Panc1 (cell line): ENCODE results near the gene RBFOX1. TPM values are rescaled to one million over a fixed set of nuclear protein-coding genes. Genes with fewer than 3 reads are reported as not detected.

Experiments used
- ATAC-seq: fragments of 200-7000 bp; cut with Tn5 transposase; 2 replicates; pipeline ENCODE4 v1.9.1; 2020; ENCODE audit warnings: mild to moderate bottlenecking, moderate library complexity
- BruUV-seq: library from RNA; stranded (reverse); fragments of 400-500 nt; replicated peaks from 2 replicates; lab custom pipeline; 2021; lab: Mats Ljungman, UMichigan
- CTCF ChIA-PET: fragments of 300-600 bp; sonication (Branson Sonifier 250); formaldehyde crosslinking; loops from one replicate; lab custom pipeline; 2022; ENCODE audit warnings: antibody characterized with exemption; lab: Charles Lee
- POLR2A ChIA-PET: fragments of 300-600 bp; sonication (Branson Sonifier 250); formaldehyde crosslinking; loops from one replicate; lab custom pipeline; 2022; ENCODE audit warnings: antibody characterized with exemption; lab: Charles Lee
- DNase-seq: peaks from one replicate; pipeline ENCODE4 v3.0.0-alpha.2; 2010; ENCODE audit warnings: low read depth, low spot score
- H3K27ac ChIP-seq: 2 replicates; pipeline ENCODE4 v1.5.1; 2011; ENCODE audit warnings: mild to moderate bottlenecking, low read length, inconsistent platforms
- H3K27me3 ChIP-seq: fragments of 200-500 bp; sonication (Bioruptor generic); 2 replicates; pipeline ENCODE4 v1.6.0; 2014; ENCODE audit warnings: low read length, inconsistent platforms; ENCODE audit not compliant: control insufficient read depth, insufficient read depth
- H3K36me3 ChIP-seq: fragments of 200-500 bp; sonication (Bioruptor generic); 2 replicates; pipeline ENCODE4 v1.5.1; 2014; ENCODE audit warnings: inconsistent platforms, mild to moderate bottlenecking, low read length, moderate library complexity; ENCODE audit not compliant: control insufficient read depth, insufficient read depth
- H3K4me1 ChIP-seq: 2 replicates; pipeline ENCODE4 v1.5.1; 2011; ENCODE audit warnings: inconsistent platforms, mild to moderate bottlenecking, low read length, moderate library complexity; ENCODE audit not compliant: control insufficient read depth, insufficient read depth
- H3K4me3 ChIP-seq, 2 experiments: 2 replicates each; pipeline ENCODE4 v1.5.1; 2011 to 2012; ENCODE audit warnings: low read depth in 2 of 2, low read length in 2 of 2, mild to moderate bottlenecking in 2 of 2, inconsistent platforms in 1 of 2, moderate library complexity in 1 of 2
- H3K9me3 ChIP-seq: fragments of 200-500 bp; sonication (Bioruptor generic); 2 replicates; pipeline ENCODE4 v1.5.1; 2014; ENCODE audit warnings: low read depth, mild to moderate bottlenecking, inconsistent platforms, low read length, moderate library complexity; ENCODE audit not compliant: control insufficient read depth, insufficient read depth
- POLR2AphosphoS5 ChIP-seq: IDR thresholded peaks from 2 replicates; pipeline ENCODE4 v1.6.1; 2012; ENCODE audit warnings: mild to moderate bottlenecking, low read depth, low read length, moderate library complexity
- SIN3A ChIP-seq: IDR thresholded peaks from 2 replicates; pipeline ENCODE4 v1.6.1; 2012; ENCODE audit warnings: low read depth, mild to moderate bottlenecking, low read length, moderate library complexity, borderline replicate concordance; ENCODE audit not compliant: insufficient read depth
- TCF7L2 ChIP-seq: IDR thresholded peaks from 2 replicates; pipeline ENCODE4 v1.6.1; 2011; ENCODE audit warnings: mild to moderate bottlenecking, low read depth, low read length, inconsistent platforms
- in situ Hi-C: cut with HindIII; loops from 2 replicates; pipeline ENCODE4 v1.10.0; 2016; ENCODE audit warnings: low sequenced_read_pairs, low pct_unique_long_range_greater_than_20kb
- intact Hi-C: fragments of 100-400 bp; cut with micrococcal nuclease; formaldehyde crosslinking; loops from one replicate; pipeline ENCODE4 v1.10.0; 2022; ENCODE audit not compliant: unreplicated experiment
- total RNA-seq: library from RNA; stranded (reverse); gene quantifications from one replicate; pipeline ENCODE4 v1.2.1, GENCODE V29; 2021; ENCODE audit not compliant: unreplicated experiment
- TF ChIP-seq, protein P1 (sequence below), 2 experiments: IDR thresholded peaks; 2 replicates each; pipeline ENCODE4 v1.6.1; 2011 to 2012; ENCODE audit warnings: low read depth in 2 of 2, control low read depth in 1 of 2, low read length in 1 of 2, mild to moderate bottlenecking in 1 of 2, moderate library complexity in 1 of 2; ENCODE audit not compliant: insufficient read depth in 1 of 2
- TF ChIP-seq, protein P2 (sequence below): fragments of 450-650 bp; IDR thresholded peaks from 2 replicates; pipeline ENCODE4 v1.5.1; 2017; ENCODE audit warnings: mild to moderate bottlenecking

RBFOX1 gene
- total RNA-seq, 1 experiment from 2014 or later, result not detected

DNA sequence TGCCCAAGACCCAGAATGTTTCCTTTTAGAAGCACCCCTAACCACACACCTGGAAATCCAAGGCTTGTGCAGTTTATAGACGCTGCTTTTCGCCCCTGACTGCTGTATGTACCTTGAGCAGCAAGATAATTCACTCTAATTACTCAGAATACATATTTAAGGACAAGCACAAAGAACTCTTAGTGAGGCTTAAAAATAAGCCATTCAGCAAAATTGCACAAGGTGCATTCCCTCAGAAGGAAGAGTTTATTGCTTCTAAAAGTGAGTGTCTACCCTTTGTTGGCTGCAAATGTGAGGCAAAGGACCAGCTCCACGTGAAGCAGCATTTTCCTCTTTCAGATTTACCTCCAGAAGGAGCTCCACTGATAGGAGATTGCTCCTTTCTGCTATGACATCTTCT lies 208.4 kb downstream of the RBFOX1 start:
- TF ChIP-seq, protein P1, sequence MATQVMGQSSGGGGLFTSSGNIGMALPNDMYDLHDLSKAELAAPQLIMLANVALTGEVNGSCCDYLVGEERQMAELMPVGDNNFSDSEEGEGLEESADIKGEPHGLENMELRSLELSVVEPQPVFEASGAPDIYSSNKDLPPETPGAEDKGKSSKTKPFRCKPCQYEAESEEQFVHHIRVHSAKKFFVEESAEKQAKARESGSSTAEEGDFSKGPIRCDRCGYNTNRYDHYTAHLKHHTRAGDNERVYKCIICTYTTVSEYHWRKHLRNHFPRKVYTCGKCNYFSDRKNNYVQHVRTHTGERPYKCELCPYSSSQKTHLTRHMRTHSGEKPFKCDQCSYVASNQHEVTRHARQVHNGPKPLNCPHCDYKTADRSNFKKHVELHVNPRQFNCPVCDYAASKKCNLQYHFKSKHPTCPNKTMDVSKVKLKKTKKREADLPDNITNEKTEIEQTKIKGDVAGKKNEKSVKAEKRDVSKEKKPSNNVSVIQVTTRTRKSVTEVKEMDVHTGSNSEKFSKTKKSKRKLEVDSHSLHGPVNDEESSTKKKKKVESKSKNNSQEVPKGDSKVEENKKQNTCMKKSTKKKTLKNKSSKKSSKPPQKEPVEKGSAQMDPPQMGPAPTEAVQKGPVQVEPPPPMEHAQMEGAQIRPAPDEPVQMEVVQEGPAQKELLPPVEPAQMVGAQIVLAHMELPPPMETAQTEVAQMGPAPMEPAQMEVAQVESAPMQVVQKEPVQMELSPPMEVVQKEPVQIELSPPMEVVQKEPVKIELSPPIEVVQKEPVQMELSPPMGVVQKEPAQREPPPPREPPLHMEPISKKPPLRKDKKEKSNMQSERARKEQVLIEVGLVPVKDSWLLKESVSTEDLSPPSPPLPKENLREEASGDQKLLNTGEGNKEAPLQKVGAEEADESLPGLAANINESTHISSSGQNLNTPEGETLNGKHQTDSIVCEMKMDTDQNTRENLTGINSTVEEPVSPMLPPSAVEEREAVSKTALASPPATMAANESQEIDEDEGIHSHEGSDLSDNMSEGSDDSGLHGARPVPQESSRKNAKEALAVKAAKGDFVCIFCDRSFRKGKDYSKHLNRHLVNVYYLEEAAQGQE (IDR thresholded peaks at IDR 0.05; ENCODE audit: insufficient read depth in 1 of 2, low read depth in 2 of 2, low read length in 1 of 2), result no peak
- TF ChIP-seq, protein P2, sequence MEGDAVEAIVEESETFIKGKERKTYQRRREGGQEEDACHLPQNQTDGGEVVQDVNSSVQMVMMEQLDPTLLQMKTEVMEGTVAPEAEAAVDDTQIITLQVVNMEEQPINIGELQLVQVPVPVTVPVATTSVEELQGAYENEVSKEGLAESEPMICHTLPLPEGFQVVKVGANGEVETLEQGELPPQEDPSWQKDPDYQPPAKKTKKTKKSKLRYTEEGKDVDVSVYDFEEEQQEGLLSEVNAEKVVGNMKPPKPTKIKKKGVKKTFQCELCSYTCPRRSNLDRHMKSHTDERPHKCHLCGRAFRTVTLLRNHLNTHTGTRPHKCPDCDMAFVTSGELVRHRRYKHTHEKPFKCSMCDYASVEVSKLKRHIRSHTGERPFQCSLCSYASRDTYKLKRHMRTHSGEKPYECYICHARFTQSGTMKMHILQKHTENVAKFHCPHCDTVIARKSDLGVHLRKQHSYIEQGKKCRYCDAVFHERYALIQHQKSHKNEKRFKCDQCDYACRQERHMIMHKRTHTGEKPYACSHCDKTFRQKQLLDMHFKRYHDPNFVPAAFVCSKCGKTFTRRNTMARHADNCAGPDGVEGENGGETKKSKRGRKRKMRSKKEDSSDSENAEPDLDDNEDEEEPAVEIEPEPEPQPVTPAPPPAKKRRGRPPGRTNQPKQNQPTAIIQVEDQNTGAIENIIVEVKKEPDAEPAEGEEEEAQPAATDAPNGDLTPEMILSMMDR, result no peak
- TF ChIP-seq TCF7L2, result no peak
- no peak for TF ChIP-seq SIN3A
- no peak for TF ChIP-seq POLR2AphosphoS5
- no peaks in the 10 kb centered on the region for H3K36me3 ChIP-seq
- no peak overlapping the region for H3K4me3 ChIP-seq
- H3K4me1 ChIP-seq, result no peaks in the 10 kb centered on the region
- intact Hi-C loops (no loop called here), in situ Hi-C loops (no loop called here)
- POLR2A ChIA-PET, result interaction anchor here (0.7 kb wide), 1 partner anchor 120 kb away, joined by 3 read pairs; no protein-coding TSS in a partner anchor
- no peak overlapping the region for H3K27ac ChIP-seq
- ATAC-seq, result no peak
- CTCF ChIA-PET, result no interaction called here
- no TSS peak for BruUV-seq
- H3K27me3 ChIP-seq, result no peaks in the 10 kb centered on the region
- no peak for DNase-seq
- H3K9me3 ChIP-seq, result no peaks in the 10 kb centered on the region

DNA sequence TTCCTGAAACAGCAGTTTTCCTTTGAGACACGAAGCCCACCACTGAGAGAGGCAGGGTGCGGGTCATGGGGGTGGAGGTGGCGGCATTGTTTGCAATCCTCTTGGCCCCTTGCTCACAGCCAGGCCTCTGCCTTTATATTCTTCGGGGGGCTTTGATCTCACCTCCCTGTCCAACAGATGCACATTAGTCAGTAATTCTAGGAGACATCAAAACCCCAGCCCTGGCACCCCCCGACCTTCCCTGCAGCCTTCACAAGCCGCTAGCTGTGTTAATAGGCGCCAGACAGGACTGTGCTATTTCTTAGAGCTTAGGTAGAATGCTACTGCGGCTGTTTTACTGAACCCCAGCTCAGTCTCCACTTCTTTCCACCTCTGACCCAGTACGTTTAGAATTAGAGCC lies 212.6 kb downstream of the RBFOX1 start:
- ChIA-PET POLR2A (no interaction called here), CTCF (no interaction called here)
- intact Hi-C loops, result no loop called here

More for the DNA sequence above, 212.6 kb downstream of the RBFOX1 start:
- Histone ChIP-seq H3K9me3 (no peaks in the 10 kb centered on the region), H3K27ac (no peak overlapping the region), H3K4me1 (no peaks in the 10 kb centered on the region), H3K36me3 (no peaks in the 10 kb centered on the region), H3K27me3 (no peaks in the 10 kb centered on the region), H3K4me3 (no peak overlapping the region)
- DNase-seq, result no peak
- in situ Hi-C loops, result no loop called here
- TF ChIP-seq, protein P1 (IDR thresholded peaks at IDR 0.05; ENCODE audit: insufficient read depth in 1 of 2, low read depth in 2 of 2, low read length in 1 of 2), result no peak
- no TSS peak for BruUV-seq
- ATAC-seq, result no peak
